GM18505 (cell line): Measurements from ENCODE around the gene KCNJ14.
A peak's percentile ranks its signal among the peaks of the same experiment; 100 is the strongest.

Source experiments
- ATAC-seq: cut with Tn5 transposase; IDR thresholded peaks from one replicate; pipeline ENCODE4 v1.9.1; 2021; ENCODE audit not compliant: unreplicated experiment
- POLR2A ChIP-seq: IDR thresholded peaks from 4 replicates; pipeline ENCODE4 v1.6.1; 2011; ENCODE audit warnings: borderline replicate concordance; ENCODE audit not compliant: insufficient read depth, insufficient read length; ENCODE audit errors: extremely low read depth

KCNJ14 gene

DNA sequence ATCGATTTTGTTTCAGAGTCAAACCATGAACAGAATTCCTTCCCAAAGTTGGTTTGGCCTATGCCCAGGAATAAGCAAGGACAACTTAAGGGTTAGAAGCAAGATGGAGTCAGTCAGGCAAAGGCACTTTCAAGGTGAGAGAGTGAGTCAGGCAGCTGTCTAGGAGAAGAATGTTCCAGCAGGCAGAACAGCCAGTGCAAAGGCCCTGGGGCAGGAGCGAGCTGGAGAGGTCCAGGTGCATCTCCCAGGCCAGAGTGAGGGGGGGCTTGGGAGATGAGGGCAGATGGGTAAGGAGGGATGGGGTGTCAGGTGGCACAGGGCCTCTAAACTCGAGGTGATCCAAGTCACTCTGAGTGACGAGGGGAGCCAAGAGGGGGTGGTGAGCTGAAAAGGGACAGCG lies 18.8 kb upstream of the KCNJ14 start:
- no peak for TF ChIP-seq POLR2A
- ATAC-seq = no peak

DNA sequence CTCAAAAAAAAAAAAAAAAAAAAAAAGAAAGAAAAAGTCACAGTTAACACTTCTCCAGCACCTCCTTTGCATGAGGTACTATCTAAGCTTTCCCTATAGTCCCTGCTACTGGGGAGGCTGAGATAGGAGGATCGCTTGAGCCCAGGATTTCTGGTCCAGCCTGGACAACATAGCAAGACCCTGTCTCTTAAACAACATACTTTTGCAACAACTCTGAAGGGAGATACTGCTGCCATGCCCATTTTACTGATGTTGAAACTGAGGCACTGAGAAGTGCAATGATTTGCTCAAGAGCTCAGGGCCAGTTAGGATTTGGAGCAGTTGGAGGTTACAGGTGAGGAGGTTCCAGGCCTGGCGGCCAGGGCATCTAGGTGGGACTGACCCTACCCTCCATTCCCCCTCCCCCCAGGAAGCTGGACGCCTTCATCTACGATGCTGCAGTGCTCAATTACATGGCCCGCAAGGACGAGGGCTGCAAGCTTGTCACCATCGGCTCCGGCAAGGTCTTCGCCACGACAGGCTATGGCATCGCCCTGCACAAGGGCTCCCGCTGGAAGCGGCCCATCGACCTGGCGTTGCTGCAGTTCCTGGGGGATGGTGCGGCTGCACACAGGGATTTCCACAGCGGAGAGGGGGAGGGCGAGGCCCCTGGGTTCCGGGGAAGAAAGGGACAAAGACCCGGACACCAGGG lies 13.9 kb upstream of the KCNJ14 start:
- TF ChIP-seq POLR2A = no peak
- no peak for ATAC-seq

DNA sequence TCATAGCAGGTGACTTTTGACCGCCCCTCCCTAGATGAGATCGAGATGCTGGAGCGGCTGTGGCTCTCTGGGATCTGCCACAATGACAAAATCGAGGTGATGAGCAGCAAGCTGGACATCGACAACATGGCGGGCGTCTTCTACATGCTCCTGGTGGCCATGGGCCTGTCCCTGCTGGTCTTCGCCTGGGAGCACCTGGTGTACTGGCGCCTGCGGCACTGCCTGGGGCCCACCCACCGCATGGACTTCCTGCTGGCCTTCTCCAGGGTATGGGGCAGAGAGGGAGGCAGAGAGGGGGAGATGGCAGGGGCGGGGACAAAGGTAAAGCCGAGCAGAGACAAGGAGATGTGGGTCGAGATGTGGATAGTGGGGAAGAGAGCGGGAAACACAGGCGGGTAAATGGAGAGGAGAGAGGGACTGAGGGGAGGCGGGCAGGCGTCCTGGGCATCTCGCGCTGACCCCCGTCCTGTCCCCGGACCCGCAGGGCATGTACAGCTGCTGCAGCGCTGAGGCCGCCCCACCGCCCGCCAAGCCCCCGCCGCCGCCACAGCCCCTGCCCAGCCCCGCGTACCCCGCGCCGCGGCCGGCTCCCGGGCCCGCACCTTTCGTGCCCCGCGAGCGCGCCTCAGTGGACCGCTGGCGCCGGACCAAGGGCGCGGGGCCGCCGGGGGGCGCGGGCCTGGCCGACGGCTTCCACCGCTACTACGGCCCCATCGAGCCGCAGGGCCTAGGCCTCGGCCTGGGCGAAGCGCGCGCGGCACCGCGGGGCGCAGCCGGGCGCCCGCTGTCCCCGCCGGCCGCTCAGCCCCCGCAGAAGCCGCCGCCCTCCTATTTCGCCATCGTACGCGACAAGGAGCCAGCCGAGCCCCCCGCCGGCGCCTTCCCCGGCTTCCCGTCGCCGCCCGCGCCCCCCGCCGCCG lies 13.0 kb upstream of the KCNJ14 start:
- TF ChIP-seq POLR2A = no peak
- ATAC-seq = no peak

- ATAC-seq = no peak
- no peak for TF ChIP-seq POLR2A
Observed at GRCh38 chr19:48443256-48443655, 12.1 kb upstream of the KCNJ14 start.

DNA sequence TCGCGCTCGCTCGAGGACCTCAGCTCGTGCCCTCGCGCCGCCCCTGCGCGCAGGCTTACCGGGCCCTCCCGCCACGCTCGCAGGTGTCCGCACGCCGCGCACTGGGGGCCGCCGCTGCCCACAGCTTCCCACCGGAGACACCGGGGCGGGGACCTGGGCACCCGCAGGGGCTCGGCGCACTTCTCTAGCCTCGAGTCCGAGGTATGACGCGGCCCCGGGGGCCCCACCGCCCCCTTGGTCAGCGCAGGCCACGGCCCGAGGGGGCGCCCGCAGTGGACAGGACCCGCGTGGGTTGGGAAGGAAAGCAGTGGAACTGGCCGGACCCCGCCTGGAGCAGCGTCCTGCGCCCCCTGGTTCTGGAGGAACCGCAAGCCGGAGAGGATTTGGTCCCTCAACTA lies 11.6 kb upstream of the KCNJ14 start:
- ATAC-seq = no peak
- no peak for TF ChIP-seq POLR2A

- no peak for ATAC-seq
- no peak for TF ChIP-seq POLR2A
Observed at GRCh38 chr19:48444129-48444935, 11.0 kb upstream of the KCNJ14 start.

- no peak for TF ChIP-seq POLR2A
- ATAC-seq = no peak
Observed at GRCh38 chr19:48444936-48445200, 10.5 kb upstream of the KCNJ14 start.

DNA sequence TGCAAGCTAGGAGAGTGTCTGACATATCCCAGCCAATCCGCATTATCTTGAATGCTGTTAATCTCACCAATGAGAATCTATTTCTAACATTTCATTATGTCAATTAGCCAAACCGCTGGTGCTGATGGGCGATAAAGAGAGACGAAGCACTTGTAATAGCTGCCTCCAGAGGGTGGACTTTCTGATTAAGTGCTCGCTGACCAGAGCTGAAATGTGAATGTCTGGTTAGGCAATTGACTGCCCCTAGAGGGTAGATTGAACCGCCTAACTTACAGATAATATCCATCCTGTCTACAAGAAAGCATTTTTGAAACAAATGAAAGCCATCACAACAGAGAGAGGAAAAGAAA lies 10.1 kb upstream of the KCNJ14 start:
- no peak for TF ChIP-seq POLR2A
- ATAC-seq = peak; percentile 13

- peak; percentile 78 for TF ChIP-seq POLR2A
- peak; percentile 79 for ATAC-seq
Observed at GRCh38 chr19:48445606-48446481, 9.5 kb upstream of the KCNJ14 start, which contains the start of gene GRWD1. Gene GRWD1 (plus strand): TSS chr19:48445983. CDS start chr19:48446006, 23 bp downstream.

GRCh38 chr19:48446579-48446978 lies 8.8 kb upstream of the KCNJ14 start:
- no peak for TF ChIP-seq POLR2A
- ATAC-seq = no peak

GRCh38 chr19:48448563-48448962 lies 6.8 kb upstream of the KCNJ14 start:
- TF ChIP-seq POLR2A = no peak
- no peak for ATAC-seq

- no peak for ATAC-seq
- TF ChIP-seq POLR2A = no peak
Observed at GRCh38 chr19:48450441-48450840, 4.9 kb upstream of the KCNJ14 start.

DNA sequence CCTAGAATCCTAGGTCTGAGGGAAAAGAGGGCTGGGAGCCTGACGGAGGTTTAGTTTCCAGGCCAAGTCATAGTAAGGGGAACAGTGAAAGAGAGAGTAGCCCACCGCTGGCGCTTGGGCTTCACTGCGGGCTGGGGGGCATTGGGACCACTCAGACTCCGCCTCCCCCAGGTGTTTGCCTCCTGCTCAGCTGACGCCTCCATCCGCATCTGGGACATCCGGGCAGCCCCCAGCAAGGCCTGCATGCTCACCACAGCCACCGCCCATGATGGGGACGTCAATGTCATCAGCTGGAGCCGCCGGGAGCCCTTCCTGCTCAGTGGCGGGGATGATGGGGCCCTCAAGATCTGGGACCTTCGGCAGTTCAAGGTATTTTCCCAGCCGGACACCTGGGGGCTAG lies 4.5 kb upstream of the KCNJ14 start:
- ATAC-seq = no peak
- no peak for TF ChIP-seq POLR2A
